AG09309 (cell line): ENCODE measurements around the gene EPHA5.

Experiments used
- DNase-seq: peaks from one replicate; pipeline ENCODE4 v3.0.0-alpha.2; 2010; ENCODE audit warnings: low read depth
- H3K4me3 ChIP-seq: 2 replicates; pipeline ENCODE4 v1.5.1; 2011; ENCODE audit warnings: mild to moderate bottlenecking, low read depth, low read length, moderate library complexity; ENCODE audit not compliant: control insufficient read depth
- TF ChIP-seq, protein P1 (sequence below): IDR thresholded peaks from 2 replicates; pipeline ENCODE4 v1.5.1; 2011; ENCODE audit warnings: mild to moderate bottlenecking, low read depth, low read length, inconsistent platforms; ENCODE audit not compliant: insufficient read depth, control insufficient read depth; ENCODE audit errors: missing control alignments

The EPHA5 gene

DNA sequence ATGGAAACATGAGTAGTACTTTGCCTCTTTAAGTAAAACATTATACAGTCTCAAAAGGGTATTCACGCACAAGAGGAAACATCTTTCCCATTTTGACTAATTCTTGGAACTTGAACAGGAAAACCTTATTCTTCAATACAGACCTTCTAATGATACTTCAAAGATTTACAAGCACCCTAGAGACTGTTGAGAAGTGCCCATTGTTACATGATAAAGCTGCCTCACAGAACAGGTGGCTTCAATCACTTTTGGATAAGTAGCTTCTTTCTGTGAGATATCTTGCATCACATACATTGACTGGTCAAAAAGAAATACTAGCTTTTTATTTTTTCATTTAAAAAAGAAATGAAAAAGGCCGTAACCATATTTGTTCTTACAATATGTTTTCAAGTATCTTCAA is 219.4 kb downstream of the EPHA5 start:
- TF ChIP-seq, protein P1, sequence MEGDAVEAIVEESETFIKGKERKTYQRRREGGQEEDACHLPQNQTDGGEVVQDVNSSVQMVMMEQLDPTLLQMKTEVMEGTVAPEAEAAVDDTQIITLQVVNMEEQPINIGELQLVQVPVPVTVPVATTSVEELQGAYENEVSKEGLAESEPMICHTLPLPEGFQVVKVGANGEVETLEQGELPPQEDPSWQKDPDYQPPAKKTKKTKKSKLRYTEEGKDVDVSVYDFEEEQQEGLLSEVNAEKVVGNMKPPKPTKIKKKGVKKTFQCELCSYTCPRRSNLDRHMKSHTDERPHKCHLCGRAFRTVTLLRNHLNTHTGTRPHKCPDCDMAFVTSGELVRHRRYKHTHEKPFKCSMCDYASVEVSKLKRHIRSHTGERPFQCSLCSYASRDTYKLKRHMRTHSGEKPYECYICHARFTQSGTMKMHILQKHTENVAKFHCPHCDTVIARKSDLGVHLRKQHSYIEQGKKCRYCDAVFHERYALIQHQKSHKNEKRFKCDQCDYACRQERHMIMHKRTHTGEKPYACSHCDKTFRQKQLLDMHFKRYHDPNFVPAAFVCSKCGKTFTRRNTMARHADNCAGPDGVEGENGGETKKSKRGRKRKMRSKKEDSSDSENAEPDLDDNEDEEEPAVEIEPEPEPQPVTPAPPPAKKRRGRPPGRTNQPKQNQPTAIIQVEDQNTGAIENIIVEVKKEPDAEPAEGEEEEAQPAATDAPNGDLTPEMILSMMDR = no peak
- no peak for DNase-seq
- no peak overlapping the region for H3K4me3 ChIP-seq

DNA sequence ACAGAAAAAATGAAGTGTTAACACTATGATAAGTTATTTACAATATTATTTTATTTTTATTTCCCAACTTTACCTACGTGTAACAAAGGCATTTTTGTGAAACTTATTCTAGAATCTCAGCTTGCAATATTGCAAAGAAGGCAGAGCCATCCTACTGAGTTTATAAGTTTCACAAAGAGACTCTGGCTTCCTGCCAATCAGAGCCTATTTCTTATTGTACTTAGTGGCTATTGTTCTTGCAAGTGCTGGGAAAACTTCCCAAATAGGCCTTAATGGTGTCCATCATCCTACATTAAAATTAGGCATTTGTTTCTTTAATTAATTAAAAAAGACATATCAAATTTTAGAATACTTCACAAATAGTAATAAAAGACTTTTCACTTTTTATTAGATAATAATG is 233.2 kb downstream of the EPHA5 start:
- TF ChIP-seq, protein P1 = no peak
- DNase-seq = no peak
- no peak overlapping the region for H3K4me3 ChIP-seq

DNA sequence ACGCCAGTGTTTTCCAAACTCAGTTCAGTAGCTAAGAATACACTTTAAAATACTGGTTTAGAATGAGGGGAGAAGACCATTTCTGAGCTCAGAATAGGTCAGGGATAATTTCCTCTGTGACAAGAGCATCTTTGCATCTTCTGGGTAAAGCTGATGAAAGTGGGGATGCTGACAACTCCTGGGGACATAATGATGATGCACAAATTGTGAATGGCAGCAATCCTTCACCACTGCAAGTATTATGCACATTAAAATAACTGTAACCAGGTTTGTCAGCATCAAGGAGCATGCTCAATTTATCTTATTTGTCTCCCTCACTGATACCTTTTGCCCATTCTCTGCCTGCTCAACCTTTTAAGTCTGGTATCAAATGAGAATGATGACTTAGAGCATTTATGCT is 248.2 kb downstream of the EPHA5 start:
- TF ChIP-seq, protein P1 = no peak
- no peak for DNase-seq
- no peak overlapping the region for H3K4me3 ChIP-seq

DNA sequence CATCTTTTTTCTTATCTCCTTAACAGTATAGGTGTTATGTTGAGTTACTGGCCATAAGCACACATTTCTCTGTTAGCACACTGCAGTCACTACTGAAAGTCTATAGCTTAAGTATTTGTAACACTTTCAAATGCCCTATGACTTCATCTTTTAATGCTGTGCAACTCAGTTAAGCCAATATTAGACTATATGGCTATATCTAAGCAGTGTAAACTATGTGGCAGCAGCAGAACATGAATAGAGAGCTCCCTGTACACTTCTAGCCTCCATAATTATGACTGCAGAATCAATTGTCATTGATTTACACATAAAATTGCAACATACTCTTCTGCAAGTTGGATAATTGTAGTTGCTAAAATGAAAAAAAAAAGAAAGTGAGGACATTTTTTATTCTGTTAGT is 250.3 kb downstream of the EPHA5 start:
- H3K4me3 ChIP-seq = no peak overlapping the region
- DNase-seq = no peak
- TF ChIP-seq, protein P1 = no peak

DNA sequence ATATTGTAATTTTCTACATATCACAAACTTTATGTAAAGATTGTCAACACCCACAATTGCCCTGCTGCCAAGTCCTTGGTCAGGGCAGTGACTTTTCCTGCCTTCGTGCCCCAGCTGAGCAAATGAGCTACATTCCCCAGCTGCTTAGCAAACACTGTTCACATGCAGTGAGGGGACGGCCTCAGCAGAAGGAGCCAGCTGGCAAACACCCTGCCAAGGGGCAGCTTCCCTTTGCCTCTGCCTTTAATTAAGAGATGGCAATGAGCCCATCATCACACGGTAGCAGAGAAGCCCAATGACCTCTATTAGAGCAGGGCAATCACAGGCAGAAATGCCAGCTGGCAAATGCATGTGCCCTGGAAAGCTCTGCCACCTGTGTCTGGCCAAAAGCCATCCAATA is 253.4 kb downstream of the EPHA5 start:
- no peak overlapping the region for H3K4me3 ChIP-seq
- no peak for DNase-seq
- TF ChIP-seq, protein P1 = no peak

DNA sequence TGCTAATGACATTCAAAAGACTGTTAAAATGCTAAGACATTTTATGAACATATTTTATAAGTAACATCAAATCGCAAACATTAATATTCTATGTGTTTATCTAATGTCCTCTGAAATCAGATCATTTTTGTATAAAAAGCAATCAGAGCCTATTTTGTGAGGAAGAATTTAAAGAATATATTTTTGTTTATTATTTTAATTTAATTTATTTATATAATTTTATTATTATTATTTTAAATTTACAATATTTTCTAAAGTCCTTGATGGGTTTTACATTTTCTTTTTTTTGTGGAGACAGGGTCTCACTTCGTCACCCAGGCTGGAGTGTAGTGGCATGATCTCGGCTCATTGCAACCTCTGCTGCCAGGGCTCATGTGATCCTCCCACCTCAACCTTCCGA is 262.8 kb downstream of the EPHA5 start:
- TF ChIP-seq, protein P1 = no peak

DNA sequence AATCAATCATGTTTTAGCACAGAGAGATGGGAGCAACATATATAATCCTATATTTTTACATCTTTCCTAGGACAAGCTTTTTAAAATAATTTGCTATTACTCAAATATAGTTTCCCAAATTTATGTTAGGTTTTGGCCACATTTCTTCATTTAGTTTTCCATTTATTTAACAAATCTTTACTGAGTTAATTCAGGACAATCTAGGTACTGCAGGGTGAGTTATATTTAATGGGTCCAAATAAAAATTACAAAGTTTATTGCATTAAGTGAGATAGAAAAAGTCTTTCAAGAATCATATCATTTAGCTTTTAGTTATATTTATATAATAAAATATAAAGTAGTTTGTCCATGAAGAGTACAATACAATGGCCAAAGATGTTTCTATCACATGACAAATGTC is 269.2 kb downstream of the EPHA5 start:
- no peak overlapping the region for H3K4me3 ChIP-seq
- TF ChIP-seq, protein P1 = no peak

More for the DNA sequence above, 262.8 kb downstream of the EPHA5 start:
- H3K4me3 ChIP-seq = no peak overlapping the region
- no peak for DNase-seq

More for the DNA sequence above, 269.2 kb downstream of the EPHA5 start:
- DNase-seq = no peak
